GM18519 (cell line): ENCODE results near the gene BRPF1.
A peak's percentile ranks its signal among the peaks of the same experiment; 100 is the strongest.

ENCODE experiments used
- ATAC-seq: cut with Tn5 transposase; IDR thresholded peaks from one replicate; pipeline ENCODE4 v1.9.1; 2021; ENCODE audit warnings: mild to moderate bottlenecking, moderate library complexity; ENCODE audit not compliant: unreplicated experiment, low FRiP score

Gene BRPF1, protein sequence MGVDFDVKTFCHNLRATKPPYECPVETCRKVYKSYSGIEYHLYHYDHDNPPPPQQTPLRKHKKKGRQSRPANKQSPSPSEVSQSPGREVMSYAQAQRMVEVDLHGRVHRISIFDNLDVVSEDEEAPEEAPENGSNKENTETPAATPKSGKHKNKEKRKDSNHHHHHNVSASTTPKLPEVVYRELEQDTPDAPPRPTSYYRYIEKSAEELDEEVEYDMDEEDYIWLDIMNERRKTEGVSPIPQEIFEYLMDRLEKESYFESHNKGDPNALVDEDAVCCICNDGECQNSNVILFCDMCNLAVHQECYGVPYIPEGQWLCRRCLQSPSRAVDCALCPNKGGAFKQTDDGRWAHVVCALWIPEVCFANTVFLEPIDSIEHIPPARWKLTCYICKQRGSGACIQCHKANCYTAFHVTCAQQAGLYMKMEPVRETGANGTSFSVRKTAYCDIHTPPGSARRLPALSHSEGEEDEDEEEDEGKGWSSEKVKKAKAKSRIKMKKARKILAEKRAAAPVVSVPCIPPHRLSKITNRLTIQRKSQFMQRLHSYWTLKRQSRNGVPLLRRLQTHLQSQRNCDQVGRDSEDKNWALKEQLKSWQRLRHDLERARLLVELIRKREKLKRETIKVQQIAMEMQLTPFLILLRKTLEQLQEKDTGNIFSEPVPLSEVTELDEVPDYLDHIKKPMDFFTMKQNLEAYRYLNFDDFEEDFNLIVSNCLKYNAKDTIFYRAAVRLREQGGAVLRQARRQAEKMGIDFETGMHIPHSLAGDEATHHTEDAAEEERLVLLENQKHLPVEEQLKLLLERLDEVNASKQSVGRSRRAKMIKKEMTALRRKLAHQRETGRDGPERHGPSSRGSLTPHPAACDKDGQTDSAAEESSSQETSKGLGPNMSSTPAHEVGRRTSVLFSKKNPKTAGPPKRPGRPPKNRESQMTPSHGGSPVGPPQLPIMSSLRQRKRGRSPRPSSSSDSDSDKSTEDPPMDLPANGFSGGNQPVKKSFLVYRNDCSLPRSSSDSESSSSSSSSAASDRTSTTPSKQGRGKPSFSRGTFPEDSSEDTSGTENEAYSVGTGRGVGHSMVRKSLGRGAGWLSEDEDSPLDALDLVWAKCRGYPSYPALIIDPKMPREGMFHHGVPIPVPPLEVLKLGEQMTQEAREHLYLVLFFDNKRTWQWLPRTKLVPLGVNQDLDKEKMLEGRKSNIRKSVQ (N-terminal part only)

DNA sequence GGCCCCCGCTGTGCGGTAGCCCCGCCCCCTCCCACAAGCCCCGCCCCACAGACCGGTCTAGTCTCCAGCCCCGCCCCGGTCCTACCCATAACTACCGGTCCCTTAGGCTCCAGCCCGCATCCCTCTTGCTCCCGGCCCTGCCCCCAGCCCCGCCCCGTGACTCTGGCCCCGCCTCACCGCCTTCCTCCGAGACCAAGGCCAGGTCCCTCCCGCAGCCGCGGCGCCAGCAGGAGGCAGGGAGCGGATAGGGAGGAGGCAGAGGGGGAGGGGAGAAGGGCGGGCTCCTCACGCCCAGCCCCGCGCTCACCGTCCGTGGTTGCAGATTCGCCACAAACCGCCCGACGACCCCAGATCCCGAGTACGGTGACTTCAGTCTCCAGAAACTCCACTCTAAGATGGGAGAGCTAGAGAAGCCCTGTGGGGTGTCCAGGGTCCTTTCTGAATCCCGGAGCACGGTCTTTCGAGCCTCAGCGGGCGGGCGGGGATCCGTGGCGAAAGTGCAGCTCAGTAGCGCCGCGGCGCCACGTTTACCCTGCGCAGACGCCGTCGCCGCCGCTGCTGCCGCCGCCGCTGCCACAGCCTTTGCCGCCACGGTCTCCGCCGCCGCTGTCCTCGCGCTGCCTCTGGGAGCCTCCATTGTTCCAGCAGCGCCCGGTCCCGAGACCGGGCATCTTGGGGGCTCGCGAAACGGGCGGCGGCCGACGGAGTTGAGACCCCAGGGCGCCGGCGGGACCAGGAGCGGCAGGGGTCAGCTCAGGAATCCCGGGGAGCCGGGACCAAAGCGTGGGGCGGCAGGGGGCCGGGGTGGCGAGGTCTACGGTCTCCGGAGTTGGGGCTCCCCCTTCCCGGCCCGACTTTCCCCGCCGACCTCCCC, at the start of gene BRPF1:
TSS of gene BRPF1 (plus strand) at position 530 of the 874 bp plus-strand sequence. CDS start 2,406 bp downstream, outside the sequence.
- peak; percentile 85 for ATAC-seq

DNA sequence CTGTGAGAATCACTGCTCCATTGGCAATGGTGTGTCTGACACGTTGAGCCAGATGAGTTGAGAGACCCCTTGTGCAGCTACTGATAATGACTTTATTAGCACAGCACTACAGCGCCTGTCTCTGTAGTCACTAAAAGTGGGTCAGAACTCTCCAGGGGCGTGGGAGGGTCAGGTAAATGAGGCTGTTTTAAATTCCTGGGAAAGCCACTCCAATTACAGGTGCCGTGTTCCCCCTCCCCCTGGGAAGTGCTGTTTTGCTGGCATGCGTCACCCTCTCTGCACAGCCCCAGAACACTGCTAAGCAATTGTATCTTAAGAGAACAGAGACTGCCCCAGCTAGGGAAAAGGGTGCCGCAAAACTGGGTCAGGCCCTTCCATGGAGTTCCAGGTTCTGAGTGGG, 49.4 kb upstream of the BRPF1 start:
- no peak for ATAC-seq

DNA sequence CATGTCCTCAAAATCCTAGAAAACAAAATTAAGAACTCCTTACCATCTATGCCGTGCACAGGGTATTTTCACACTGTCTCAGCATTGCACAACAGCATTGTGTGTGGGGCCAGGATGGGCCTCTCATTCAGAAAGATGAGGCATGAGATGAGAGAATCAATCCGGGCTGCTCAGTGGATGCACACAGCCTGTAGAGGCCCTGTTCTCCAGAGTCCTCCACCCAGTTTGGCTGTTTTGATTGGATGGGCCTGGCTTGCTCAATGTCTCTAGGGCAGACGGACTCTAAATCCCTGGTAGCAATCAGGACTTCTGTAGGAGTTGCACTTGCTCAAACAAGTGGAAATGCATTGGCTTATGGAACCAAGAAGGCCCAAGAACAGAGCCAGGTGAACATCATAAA, 48.1 kb upstream of the BRPF1 start:
- ATAC-seq = no peak

DNA sequence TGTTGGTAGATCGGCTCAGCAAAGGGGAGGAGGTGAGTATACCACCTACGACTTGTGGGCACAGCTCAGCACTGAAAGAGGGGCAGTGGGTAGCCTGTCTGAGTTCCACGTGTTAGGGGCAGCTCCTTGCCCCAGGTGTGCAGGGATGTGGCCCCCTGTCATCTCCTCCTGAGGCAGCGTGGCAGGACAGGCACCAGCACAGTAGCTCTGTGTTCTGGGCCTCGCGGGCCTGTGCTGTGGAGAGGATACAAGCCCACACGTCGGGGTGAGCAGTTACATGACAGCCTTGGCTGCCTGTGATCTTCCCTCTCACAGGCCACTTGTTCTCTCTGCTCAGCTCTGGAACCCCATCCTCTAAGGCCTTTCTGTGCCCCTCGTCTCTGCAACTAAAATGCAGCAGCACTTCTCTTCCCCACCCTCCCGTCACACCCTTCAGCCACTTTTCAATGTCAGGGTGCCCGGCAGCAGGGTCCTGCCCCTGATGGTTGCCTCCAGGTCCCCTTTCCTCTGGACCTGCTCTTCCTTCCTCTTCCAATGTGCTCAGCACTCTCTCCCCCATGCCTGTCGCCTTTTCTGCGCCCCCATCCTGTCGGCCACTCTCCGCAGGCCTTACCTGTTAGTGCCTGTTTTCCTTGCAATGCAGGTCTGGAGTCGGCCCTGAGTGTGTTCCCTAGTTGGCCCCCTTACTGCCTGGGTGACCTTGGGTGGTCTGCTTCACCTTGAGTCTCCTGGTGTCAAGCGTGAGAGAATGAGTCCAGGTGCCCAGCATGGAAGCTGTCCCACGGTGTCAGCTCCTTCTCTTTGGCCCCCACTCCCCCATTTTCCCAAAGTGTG, 46.1 kb upstream of the BRPF1 start:
- ATAC-seq = no peak

DNA sequence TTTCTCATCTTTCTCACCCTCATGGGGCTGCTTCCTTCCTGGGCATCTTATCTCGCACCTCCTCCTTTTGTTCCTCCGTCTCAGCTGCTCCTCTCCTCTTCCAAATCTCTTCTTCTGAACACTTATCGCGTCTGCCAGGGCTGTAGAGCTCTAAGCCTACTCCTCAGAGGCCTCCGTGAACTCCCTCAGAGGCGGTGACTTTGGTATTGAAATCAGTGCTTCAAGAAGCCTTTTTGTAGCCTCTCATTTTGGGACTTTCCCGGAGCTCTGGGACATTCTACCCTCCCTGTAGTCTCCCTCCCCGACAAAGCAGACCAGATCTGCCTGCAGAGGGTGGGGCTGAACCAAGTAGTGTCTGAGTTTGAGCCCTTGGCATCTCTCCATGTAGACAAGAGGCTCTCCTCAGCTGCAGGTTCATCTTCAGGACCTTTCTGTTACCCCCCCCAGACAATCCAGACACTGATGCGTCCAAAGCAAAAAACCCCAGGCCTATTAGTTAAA, 45.4 kb upstream of the BRPF1 start:
- no peak for ATAC-seq

DNA sequence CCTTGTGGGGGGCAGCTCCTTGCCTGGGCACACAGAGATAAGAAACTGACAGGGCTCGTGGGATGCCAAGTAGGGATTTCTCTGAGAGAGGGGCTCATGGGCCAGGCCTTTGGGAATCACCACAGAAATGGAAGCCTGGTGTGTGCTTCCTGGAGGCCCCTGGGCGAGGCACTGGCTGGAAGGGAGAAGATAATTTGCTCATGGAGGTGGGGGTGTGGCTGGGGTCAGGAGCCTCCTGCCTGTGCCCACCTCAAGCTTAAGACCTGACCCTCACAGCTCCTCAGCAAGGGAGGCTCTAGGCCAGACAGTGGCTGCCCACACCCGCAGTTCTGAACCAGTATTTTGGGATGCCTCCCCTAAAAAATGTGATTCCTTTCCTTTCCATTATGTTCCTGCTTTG, 44.8 kb upstream of the BRPF1 start:
- ATAC-seq = no peak

DNA sequence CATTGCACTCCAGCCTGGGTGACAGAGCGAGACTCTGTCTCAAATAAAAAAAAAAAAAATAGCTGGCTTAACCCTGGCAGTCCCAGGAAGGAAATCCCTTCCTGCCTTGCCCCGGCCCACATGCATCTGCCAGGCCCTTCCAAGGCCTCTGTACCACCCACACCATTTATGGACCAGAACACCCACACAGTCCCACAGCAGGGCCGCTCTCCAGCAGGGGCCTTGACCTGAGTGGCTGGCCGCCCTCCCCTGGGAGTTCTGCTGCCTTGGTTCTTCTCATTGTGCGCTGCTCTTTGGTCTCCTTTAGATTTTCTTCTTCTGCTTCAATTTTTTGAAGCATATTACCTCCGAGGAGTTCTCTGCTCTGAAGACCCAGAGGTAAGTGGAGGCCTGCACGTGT, 44.0 kb upstream of the BRPF1 start:
- no peak for ATAC-seq

DNA sequence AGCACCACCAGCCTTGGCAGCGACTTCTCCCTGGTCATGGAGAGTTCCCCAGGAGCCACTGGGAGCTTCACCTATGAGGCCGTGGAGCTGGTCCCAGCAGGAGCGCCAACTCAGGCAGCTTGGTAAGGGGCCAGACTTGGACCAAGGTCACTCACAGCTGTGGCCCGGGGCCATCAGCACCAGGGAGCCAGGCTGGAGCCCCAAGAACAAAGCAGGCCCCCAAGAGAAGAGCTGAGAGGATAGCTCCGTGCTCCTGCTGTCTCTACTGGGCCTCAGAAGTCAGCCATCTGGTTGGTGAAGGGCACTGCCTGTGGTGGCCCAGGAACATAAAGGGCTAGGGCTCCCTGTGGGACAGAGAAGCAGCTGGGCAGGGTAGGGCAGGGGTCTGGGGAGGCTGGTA, 42.6 kb upstream of the BRPF1 start:
- no peak for ATAC-seq

DNA sequence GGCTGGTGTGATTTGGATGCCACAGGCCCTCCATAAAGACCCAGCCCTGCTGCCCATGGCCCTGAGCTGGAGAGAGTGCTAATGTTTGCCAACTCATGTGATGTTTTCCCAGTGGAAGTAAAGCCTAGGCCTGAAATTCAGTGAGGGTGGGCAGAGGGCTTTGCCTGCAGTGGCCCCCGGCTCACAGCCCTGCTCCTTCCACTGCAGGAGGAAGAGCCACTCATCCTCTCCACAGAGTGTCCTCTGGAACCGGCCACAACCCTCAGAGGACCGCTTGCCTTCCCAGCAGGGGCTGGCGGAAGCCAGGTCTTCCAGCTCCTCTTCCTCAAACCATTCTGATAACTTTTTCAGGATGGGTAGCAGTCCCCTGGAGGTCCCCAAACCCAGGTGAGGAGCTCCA, 41.8 kb upstream of the BRPF1 start:
- no peak for ATAC-seq

DNA sequence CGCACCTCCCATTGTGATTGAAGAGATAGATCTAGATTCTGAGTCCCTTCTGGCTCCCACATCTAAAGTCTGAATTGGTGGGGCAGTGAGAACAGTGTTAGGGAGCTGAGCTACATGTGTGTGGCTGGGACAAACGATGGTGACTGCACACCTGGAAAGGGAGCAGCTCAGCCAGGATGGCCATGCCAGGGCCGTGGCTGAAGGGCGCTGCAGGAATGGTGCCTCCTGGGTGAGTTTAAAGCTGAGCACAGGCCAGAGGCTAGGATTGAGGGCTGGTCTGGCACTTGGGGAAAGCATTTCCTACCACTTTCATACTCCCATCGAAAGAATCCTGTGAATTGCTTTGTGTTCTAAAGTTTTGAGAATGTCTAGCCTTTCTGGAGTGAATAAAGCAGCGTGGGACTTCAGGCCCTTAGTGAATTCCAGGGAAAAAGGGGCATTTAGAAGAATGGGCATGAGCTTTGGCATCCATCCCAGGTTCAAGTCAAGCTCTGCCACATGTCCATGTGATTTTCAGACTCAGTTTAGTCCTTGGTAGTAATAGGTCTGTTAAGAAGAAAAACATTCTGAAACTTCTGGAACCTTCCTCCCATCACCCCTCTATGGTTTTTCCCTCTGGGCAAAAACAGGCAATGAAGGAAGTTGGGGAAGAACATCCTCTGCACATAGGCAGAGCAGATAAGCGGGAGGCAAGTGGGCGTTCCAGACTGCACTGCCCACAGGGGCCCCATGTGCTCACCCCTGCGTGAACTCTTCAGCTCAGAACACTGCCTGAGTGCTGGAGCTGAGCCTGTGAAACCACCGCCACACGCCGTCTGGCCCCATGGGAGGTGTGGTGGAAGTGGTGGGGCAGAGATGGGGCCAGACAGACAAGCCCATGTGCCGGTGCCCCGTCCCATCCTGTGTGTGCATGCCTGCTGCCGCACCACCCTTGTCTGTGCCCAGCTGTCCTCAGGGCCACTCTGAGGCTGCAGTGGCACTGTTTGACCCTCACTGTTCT, 40.8 kb upstream of the BRPF1 start:
- peak; percentile 95 for ATAC-seq

DNA sequence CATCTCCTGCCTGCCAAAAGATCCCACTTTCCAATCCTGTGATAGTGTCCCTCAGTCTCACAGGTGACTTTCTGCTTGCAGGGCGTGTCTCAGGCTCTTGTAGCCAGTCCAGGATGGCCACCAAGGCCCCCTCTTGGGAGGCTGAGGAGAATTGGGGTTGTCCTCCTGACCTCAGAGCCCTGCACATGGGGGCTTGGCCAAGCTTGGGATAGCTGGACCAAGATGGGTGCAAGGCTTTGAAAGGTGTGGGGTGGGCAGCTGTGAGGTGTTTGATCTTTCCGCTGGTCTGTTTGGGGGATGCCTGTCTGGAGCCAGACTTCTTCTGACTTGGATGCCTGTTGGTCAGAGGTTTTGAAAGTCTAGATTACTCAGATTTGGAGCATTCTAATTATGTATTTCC, 39.9 kb upstream of the BRPF1 start:
- no peak for ATAC-seq

DNA sequence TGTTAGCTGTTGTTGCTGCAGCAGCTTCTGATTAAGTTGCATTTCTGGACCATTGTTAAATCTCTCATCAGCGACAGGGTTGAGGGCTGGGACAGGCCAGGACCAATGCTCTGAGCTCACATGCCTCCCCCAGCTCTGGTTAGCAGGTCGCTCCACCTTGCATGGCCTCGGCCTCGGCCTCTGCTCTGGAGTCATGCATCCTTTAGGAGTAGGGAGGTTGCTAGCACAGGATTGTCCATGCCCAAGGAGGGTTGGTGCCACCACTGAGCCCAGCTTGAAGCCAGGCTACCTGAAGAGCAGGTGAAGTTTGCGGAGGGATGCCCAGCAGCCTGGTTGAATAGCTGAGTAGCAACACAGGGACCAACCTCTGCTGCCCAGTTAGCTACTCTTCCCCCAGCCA, 39.1 kb upstream of the BRPF1 start:
- ATAC-seq = no peak

DNA sequence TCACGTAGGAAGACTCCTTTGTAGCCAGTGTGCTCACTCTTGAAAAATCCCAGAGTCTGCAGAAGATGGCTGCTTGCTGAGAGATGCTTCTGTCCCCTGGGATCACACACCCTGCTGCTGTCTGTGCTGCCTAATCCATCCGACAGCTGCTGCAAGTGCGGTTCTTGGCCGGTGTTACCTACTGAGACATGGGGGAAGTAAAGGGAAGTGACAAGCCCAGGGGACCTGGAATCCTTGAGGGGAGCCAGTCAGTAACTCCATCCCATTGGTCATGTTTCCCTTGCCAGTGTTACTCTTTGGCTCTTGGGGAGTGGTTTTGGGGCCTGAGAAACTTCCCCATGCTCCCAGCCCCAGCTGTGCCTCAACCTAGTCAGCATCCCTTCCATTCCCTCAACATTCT, 36.2 kb upstream of the BRPF1 start:
- no peak for ATAC-seq

DNA sequence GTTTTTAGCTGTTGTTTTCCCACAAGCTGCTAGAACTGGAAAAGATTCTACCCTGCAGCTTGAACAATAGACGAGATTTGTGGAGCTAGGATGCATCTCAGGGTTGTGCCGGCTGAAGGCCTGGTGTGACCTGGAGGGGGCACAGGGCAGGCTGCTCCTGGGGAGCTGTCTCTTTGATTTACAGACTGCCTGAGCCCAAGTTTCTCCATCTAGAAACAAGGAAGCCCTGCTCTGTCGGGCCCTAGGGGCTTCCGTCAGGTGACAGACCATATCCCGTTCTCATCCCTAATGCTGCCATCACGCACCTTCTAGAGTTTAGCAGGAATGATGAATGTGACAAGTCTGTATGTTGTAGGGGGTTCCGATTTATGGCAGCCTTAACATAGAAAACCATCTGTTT, 35.8 kb upstream of the BRPF1 start:
- ATAC-seq = no peak

DNA sequence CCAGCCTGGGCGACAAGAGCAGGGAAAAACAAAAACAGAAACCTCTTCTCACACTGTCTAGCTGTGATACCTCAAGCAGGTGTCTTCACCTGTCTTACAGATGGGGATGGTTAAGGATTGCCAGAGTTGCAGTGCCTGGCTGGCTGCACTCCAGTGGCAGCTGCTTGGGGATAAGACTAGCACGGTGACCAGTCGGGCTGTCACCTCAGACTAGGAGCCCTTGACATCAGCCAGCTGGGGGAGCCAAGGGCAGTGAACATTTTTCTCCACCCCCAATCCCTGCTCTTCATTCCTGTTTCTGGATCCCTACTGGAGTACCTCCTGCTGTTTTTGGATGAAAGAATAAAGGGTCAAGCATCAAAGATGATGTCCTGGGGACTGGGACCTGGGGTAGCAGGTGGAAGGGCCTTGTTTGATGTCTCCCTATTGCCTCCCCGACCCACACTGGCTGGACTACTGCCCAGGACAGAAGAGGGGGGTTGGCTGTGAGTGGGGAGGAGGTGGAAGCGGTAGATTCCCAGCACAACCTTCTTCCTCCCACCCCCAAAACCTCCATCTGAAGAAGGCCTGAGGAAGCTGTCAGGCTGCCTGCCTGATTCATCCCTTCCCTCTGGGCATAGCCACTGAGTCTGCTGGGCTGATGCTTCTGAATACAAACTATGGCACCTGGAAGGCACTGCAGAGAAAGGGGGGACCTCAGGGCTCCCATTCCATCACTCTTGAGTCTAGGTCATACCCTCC, 34.9 kb upstream of the BRPF1 start:
- no peak for ATAC-seq

DNA sequence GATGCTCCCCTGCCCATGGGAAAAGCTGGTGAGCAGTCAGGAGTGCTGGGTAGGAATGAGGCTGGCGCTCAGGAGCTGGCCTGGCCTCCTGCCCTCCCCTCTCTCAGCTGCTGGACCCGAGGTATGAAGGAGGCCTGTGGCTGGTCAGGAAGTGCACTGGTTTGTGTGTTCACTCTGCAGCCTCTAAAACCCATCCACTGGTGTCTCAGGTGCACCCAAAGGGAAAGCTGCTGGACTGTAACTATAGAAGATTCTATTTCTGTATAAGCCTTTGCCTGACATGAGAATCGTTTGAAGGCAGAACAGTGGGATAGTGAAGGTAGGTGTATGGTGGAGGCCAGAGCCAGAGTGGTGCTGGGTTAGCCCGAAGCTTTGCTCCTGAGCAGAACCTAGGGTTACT, 33.6 kb upstream of the BRPF1 start:
- no peak for ATAC-seq

DNA sequence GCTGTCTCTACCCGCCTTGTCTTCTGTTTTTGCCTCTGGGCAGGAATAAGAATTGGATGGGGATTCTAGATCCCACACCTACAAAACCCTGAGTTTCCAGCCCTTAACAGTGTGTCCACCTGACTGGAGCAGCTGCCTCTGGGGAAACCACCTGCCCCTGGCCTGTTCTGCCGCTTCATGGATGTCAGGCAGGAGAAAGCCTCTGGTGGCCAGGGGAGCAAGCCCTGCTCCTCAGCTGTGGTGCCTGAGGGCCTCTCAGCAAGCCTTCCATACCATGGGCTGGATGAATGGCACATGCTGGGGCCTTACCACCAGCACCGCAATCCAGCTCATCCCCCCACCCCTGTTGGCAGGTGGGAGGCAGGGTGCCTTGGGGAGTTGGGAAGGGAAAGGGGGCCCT, 33.2 kb upstream of the BRPF1 start:
- ATAC-seq = no peak
